ENCODE data around the gene VSTM2B.

DNA sequence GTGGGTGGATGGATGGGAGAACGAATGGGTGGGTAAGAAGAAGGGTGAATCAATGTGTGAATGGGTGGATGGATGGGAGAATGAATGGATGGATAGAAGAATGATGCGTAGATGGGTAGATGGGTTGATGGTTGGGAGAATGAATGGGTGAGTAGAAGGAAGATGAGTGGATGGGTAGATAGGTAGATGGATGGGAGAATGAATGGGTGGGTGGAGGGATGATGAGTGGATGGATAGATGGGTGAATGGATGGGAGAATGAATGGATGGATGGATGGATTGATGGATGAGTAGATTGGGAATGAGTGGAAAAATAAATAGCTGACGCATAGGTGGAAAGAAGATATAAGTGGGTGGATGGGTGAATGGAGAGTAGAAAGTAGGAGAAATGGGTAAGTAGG lies 16.5 kb downstream of the VSTM2B start:
- TF ChIP-seq, protein P1, sequence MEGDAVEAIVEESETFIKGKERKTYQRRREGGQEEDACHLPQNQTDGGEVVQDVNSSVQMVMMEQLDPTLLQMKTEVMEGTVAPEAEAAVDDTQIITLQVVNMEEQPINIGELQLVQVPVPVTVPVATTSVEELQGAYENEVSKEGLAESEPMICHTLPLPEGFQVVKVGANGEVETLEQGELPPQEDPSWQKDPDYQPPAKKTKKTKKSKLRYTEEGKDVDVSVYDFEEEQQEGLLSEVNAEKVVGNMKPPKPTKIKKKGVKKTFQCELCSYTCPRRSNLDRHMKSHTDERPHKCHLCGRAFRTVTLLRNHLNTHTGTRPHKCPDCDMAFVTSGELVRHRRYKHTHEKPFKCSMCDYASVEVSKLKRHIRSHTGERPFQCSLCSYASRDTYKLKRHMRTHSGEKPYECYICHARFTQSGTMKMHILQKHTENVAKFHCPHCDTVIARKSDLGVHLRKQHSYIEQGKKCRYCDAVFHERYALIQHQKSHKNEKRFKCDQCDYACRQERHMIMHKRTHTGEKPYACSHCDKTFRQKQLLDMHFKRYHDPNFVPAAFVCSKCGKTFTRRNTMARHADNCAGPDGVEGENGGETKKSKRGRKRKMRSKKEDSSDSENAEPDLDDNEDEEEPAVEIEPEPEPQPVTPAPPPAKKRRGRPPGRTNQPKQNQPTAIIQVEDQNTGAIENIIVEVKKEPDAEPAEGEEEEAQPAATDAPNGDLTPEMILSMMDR (IDR thresholded peaks at IDR 0.05), result no peak
- no peak for TF ChIP-seq POLR2A (IDR thresholded peaks at IDR 0.05)
